ENCODE data around the gene UGCG. TPM values are rescaled to one million over a fixed set of nuclear protein-coding genes. Genes with fewer than 3 reads are reported as not detected.
"Not testable (repeated sequence)": the region's sequence is repeated elsewhere in the genome, so short reads cannot be mapped to it uniquely, and the experiment has no call there.

Gene UGCG
- total RNA-seq, 1 donor from 2014 or later, result 78.5 TPM

GRCh38 chr9:111922324-111923013 is 25.9 kb downstream of the UGCG start:
- DNase-seq, result no peak

GRCh38 chr9:111924281-111924680 is 27.7 kb downstream of the UGCG start:
- no peak for DNase-seq

GRCh38 chr9:111925017-111925770 is 28.6 kb downstream of the UGCG start:
- DNase-seq, result no peak

GRCh38 chr9:111925784-111926183 is 29.2 kb downstream of the UGCG start:
- no peak for DNase-seq

- DNase-seq, result peak; percentile 62
Measured at GRCh38 chr9:111926421-111926875, 29.8 kb downstream of the UGCG start.

- no peak for DNase-seq
Measured at GRCh38 chr9:111928359-111928720, 31.7 kb downstream of the UGCG start.

GRCh38 chr9:111934747-111935146 is 38.1 kb downstream of the UGCG start:
- no peak for DNase-seq

- no peak for DNase-seq
Measured at GRCh38 chr9:111936391-111936790, 39.8 kb downstream of the UGCG start.

GRCh38 chr9:111937301-111937700 is 40.7 kb downstream of the UGCG start:
- no peak for DNase-seq

GRCh38 chr9:111937781-111938426 is 41.3 kb downstream of the UGCG start:
- no peak for DNase-seq

- DNase-seq, result no peak
Measured at GRCh38 chr9:111938427-111938800, 41.8 kb downstream of the UGCG start.

- DNase-seq, result no peak
Measured at GRCh38 chr9:111939322-111939721, 42.7 kb downstream of the UGCG start.

GRCh38 chr9:111940697-111941096 is 44.1 kb downstream of the UGCG start:
- DNase-seq, result no peak

GRCh38 chr9:111943200-111943599 is 46.6 kb downstream of the UGCG start:
- no peak for DNase-seq

- DNase-seq, result no peak
Measured at GRCh38 chr9:111943746-111944145, 47.1 kb downstream of the UGCG start.

- no peak for DNase-seq
Measured at GRCh38 chr9:111944241-111944866, 47.7 kb downstream of the UGCG start.

- DNase-seq, result no peak
Measured at GRCh38 chr9:111945216-111945615, 48.6 kb downstream of the UGCG start.

GRCh38 chr9:111948109-111948508 is 51.5 kb downstream of the UGCG start:
- not testable (repeated sequence) for DNase-seq

- no peak for DNase-seq
Measured at GRCh38 chr9:111948951-111949350, 52.3 kb downstream of the UGCG start.

- DNase-seq, result no peak
Measured at GRCh38 chr9:111949919-111950318, 53.3 kb downstream of the UGCG start.

GRCh38 chr9:111952559-111952958 is 55.9 kb downstream of the UGCG start:
- DNase-seq, result no peak

GRCh38 chr9:111953444-111953843 is 56.8 kb downstream of the UGCG start:
- no peak for DNase-seq

GRCh38 chr9:111955048-111955447 is 58.4 kb downstream of the UGCG start:
- no peak for DNase-seq
